ENCODE data around the gene CDH4.

CDH4 gene

GRCh38 chr20:61500791-61501321 is 248.8 kb downstream of the CDH4 start:
- Histone ChIP-seq H3K4me3 (ENCODE audit: low read length) (no peak overlapping the region), H2BK120ac (ENCODE audit: low read depth, low read length) (no peak overlapping the region), H3K4me1 (ENCODE audit: control insufficient read depth, low read depth, low read length) (peaks cover 4% of the 10 kb centered on the region), H3K27me3 (ENCODE audit: insufficient read depth, low read length, poor library complexity) (no peaks in the 10 kb centered on the region), H3K18ac (ENCODE audit: low read length) (peak overlapping the region; percentile 15), H3K4ac (ENCODE audit: low read depth, low read length) (no peak overlapping the region), H3K4me2 (ENCODE audit: low read length) (no peak overlapping the region), H3K79me1 (ENCODE audit: low read length) (no peaks in the 10 kb centered on the region), H3K36me3 (ENCODE audit: control insufficient read depth, insufficient read depth, low read length) (no peaks in the 10 kb centered on the region), H2BK5ac (ENCODE audit: low read length) (peak overlapping the region; percentile 58), H2BK15ac (replicated peaks; ENCODE audit: low read depth) (no peak overlapping the region), H4K5ac (ENCODE audit: low read length) (no peak overlapping the region), H3K27ac (ENCODE audit: low read depth, low read length) (peak overlapping the region; percentile 26), H3K9ac (ENCODE audit: low read length) (no peak overlapping the region), H2AK5ac (ENCODE audit: low read length) (no peak overlapping the region), H3K79me2 (ENCODE audit: control insufficient read depth, insufficient read depth, low read length) (no peaks in the 10 kb centered on the region), H3K56ac (ENCODE audit: low read length) (peak overlapping the region; percentile 53), H4K8ac (ENCODE audit: low read depth, low read length) (no peak overlapping the region), H3K23ac (ENCODE audit: low read length) (no peak overlapping the region)
- peak; percentile 96 for DNase-seq
- no CpG with 5 or more reads among the region's 11 CpGs for WGBS (ENCODE audit: extremely low coverage, insufficient coverage, low lambda C conversion rate)

GRCh38 chr20:61502433-61502832 is 250.4 kb downstream of the CDH4 start:
- H3K36me3 ChIP-seq (ENCODE audit: control insufficient read depth, insufficient read depth, low read length), result no peaks in the 10 kb centered on the region
- no peak overlapping the region for H4K5ac ChIP-seq (ENCODE audit: low read length)
- H3K27me3 ChIP-seq (ENCODE audit: insufficient read depth, low read length, poor library complexity), result no peaks in the 10 kb centered on the region
- no peak overlapping the region for H2BK5ac ChIP-seq (ENCODE audit: low read length)
- no peak overlapping the region for H3K18ac ChIP-seq (ENCODE audit: low read length)
- no peak overlapping the region for H2BK120ac ChIP-seq (ENCODE audit: low read depth, low read length)
- WGBS (ENCODE audit: extremely low coverage, insufficient coverage, low lambda C conversion rate), result no CpG with 5 or more reads among the region's 4 CpGs
- no peak overlapping the region for H3K9ac ChIP-seq (ENCODE audit: low read length)
- H3K27ac ChIP-seq (ENCODE audit: low read depth, low read length), result no peak overlapping the region
- H3K4me2 ChIP-seq (ENCODE audit: low read length), result no peak overlapping the region
- H4K8ac ChIP-seq (ENCODE audit: low read depth, low read length), result no peak overlapping the region
- H2AK5ac ChIP-seq (ENCODE audit: low read length), result no peak overlapping the region
- no peak overlapping the region for H3K23ac ChIP-seq (ENCODE audit: low read length)
- H3K4ac ChIP-seq (ENCODE audit: low read depth, low read length), result no peak overlapping the region
- no peaks in the 10 kb centered on the region for H3K79me2 ChIP-seq (ENCODE audit: control insufficient read depth, insufficient read depth, low read length)
- H3K56ac ChIP-seq (ENCODE audit: low read length), result no peak overlapping the region
- peaks cover 2% of the 10 kb centered on the region for H3K4me1 ChIP-seq (ENCODE audit: control insufficient read depth, low read depth, low read length)
- no peak overlapping the region for H3K4me3 ChIP-seq (ENCODE audit: low read length)
- H3K79me1 ChIP-seq (ENCODE audit: low read length), result no peaks in the 10 kb centered on the region
- H2BK15ac ChIP-seq (replicated peaks; ENCODE audit: low read depth), result no peak overlapping the region
- no peak for DNase-seq

- WGBS (ENCODE audit: extremely low coverage, insufficient coverage, low lambda C conversion rate), result no CpG with 5 or more reads among the region's 7 CpGs
- no peak overlapping the region for H2BK120ac ChIP-seq (ENCODE audit: low read depth, low read length)
Measured at GRCh38 chr20:61503106-61503505, 251.0 kb downstream of the CDH4 start.

GRCh38 chr20:61505508-61505907 is 253.4 kb downstream of the CDH4 start:
- no CpG with 5 or more reads among the region's 8 CpGs for WGBS (ENCODE audit: extremely low coverage, insufficient coverage, low lambda C conversion rate)

More at GRCh38 chr20:61503106-61503505, 251.0 kb downstream of the CDH4 start:
- no peak overlapping the region for H2BK5ac ChIP-seq (ENCODE audit: low read length)
- H3K36me3 ChIP-seq (ENCODE audit: control insufficient read depth, insufficient read depth, low read length), result no peaks in the 10 kb centered on the region
- no peak overlapping the region for H2AK5ac ChIP-seq (ENCODE audit: low read length)
- H3K4me1 ChIP-seq (ENCODE audit: control insufficient read depth, low read depth, low read length), result peaks cover 2% of the 10 kb centered on the region
- no peak overlapping the region for H3K4me3 ChIP-seq (ENCODE audit: low read length)
- no peak overlapping the region for H3K23ac ChIP-seq (ENCODE audit: low read length)
- no peaks in the 10 kb centered on the region for H3K27me3 ChIP-seq (ENCODE audit: insufficient read depth, low read length, poor library complexity)
- no peaks in the 10 kb centered on the region for H3K79me1 ChIP-seq (ENCODE audit: low read length)
- H4K5ac ChIP-seq (ENCODE audit: low read length), result no peak overlapping the region
- H3K4me2 ChIP-seq (ENCODE audit: low read length), result no peak overlapping the region
- DNase-seq, result no peak
- no peak overlapping the region for H2BK15ac ChIP-seq (replicated peaks; ENCODE audit: low read depth)
- no peak overlapping the region for H3K27ac ChIP-seq (ENCODE audit: low read depth, low read length)
- no peak overlapping the region for H4K8ac ChIP-seq (ENCODE audit: low read depth, low read length)
- no peak overlapping the region for H3K56ac ChIP-seq (ENCODE audit: low read length)
- H3K4ac ChIP-seq (ENCODE audit: low read depth, low read length), result no peak overlapping the region
- H3K79me2 ChIP-seq (ENCODE audit: control insufficient read depth, insufficient read depth, low read length), result no peaks in the 10 kb centered on the region
- no peak overlapping the region for H3K18ac ChIP-seq (ENCODE audit: low read length)
- no peak overlapping the region for H3K9ac ChIP-seq (ENCODE audit: low read length)

GRCh38 chr20:61507778-61508177 is 255.7 kb downstream of the CDH4 start:
- Histone ChIP-seq H3K79me2 (ENCODE audit: control insufficient read depth, insufficient read depth, low read length) (no peaks in the 10 kb centered on the region), H3K27me3 (ENCODE audit: insufficient read depth, low read length, poor library complexity) (no peaks in the 10 kb centered on the region), H4K5ac (ENCODE audit: low read length) (no peak overlapping the region), H2BK5ac (ENCODE audit: low read length) (no peak overlapping the region), H3K4me1 (ENCODE audit: control insufficient read depth, low read depth, low read length) (peaks cover 11% of the 10 kb centered on the region), H3K36me3 (ENCODE audit: control insufficient read depth, insufficient read depth, low read length) (no peaks in the 10 kb centered on the region), H3K9ac (ENCODE audit: low read length) (no peak overlapping the region), H3K79me1 (ENCODE audit: low read length) (no peaks in the 10 kb centered on the region), H3K4me2 (ENCODE audit: low read length) (no peak overlapping the region), H2AK5ac (ENCODE audit: low read length) (no peak overlapping the region), H3K4me3 (ENCODE audit: low read length) (no peak overlapping the region), H3K56ac (ENCODE audit: low read length) (no peak overlapping the region), H2BK15ac (replicated peaks; ENCODE audit: low read depth) (no peak overlapping the region), H3K4ac (ENCODE audit: low read depth, low read length) (no peak overlapping the region), H3K23ac (ENCODE audit: low read length) (no peak overlapping the region), H2BK120ac (ENCODE audit: low read depth, low read length) (no peak overlapping the region), H3K18ac (ENCODE audit: low read length) (no peak overlapping the region), H3K27ac (ENCODE audit: low read depth, low read length) (no peak overlapping the region), H4K8ac (ENCODE audit: low read depth, low read length) (no peak overlapping the region)
- WGBS (ENCODE audit: extremely low coverage, insufficient coverage, low lambda C conversion rate), result no CpG with 5 or more reads among the region's 11 CpGs
- no peak for DNase-seq

More at GRCh38 chr20:61505508-61505907, 253.4 kb downstream of the CDH4 start:
- Histone ChIP-seq H4K5ac (ENCODE audit: low read length) (no peak overlapping the region), H2BK5ac (ENCODE audit: low read length) (no peak overlapping the region), H3K4ac (ENCODE audit: low read depth, low read length) (no peak overlapping the region), H3K79me1 (ENCODE audit: low read length) (no peaks in the 10 kb centered on the region), H2BK15ac (replicated peaks; ENCODE audit: low read depth) (no peak overlapping the region), H3K9ac (ENCODE audit: low read length) (no peak overlapping the region), H3K18ac (ENCODE audit: low read length) (peak overlapping the region; percentile 11), H2AK5ac (ENCODE audit: low read length) (no peak overlapping the region), H3K27me3 (ENCODE audit: insufficient read depth, low read length, poor library complexity) (no peaks in the 10 kb centered on the region), H3K36me3 (ENCODE audit: control insufficient read depth, insufficient read depth, low read length) (no peaks in the 10 kb centered on the region), H3K56ac (ENCODE audit: low read length) (no peak overlapping the region), H3K23ac (ENCODE audit: low read length) (no peak overlapping the region), H2BK120ac (ENCODE audit: low read depth, low read length) (no peak overlapping the region), H3K4me3 (ENCODE audit: low read length) (no peak overlapping the region), H3K79me2 (ENCODE audit: control insufficient read depth, insufficient read depth, low read length) (no peaks in the 10 kb centered on the region), H3K4me1 (ENCODE audit: control insufficient read depth, low read depth, low read length) (peaks cover 7% of the 10 kb centered on the region), H4K8ac (ENCODE audit: low read depth, low read length) (no peak overlapping the region), H3K4me2 (ENCODE audit: low read length) (no peak overlapping the region), H3K27ac (ENCODE audit: low read depth, low read length) (no peak overlapping the region)
- DNase-seq, result no peak

Data from mesendoderm (in vitro differentiated cells).